ENCODE results near the gene RPL36A.

GRCh38 chrX:101377547-101377946, 13.3 kb upstream of the RPL36A start:
- TF ChIP-seq CTCF (IDR thresholded peaks at IDR 0.05; ENCODE audit: insufficient read depth, low read length, poor library complexity, severe bottlenecking), result no peak
- TF ChIP-seq EZH2phosphoT487 (conservative IDR thresholded peaks at IDR 0.05; ENCODE audit: low read length), result no peak
